GM12878 (cell line): ENCODE measurements around the gene SNX7. TPM values are rescaled to one million over a fixed set of nuclear protein-coding genes. Genes with fewer than 3 reads are reported as not detected.

Source experiments
- ATAC-seq: fragments of 200-7000 bp; cut with Tn5 transposase; 3 replicates; pipeline ENCODE4 v1.9.1; 2020; ENCODE audit warnings: mild to moderate bottlenecking, moderate library complexity
- BruUV-seq: library from RNA; stranded (reverse); fragments of 400-500 nt; replicated peaks from 2 replicates; lab custom pipeline; 2021; lab: Mats Ljungman, UMichigan
- CTCF ChIA-PET: fragments of 300-600 bp; sonication (Branson Sonifier 250); formaldehyde crosslinking; extraction: SDS; loops from one replicate; lab custom pipeline; 2021; ENCODE audit warnings: inconsistent platforms; lab: Yijun Ruan, JAX
- POLR2A ChIA-PET: fragments of 350-600 bp; formaldehyde crosslinking; extraction: SDS; loops from one replicate; lab custom pipeline; 2021; ENCODE audit warnings: inconsistent platforms; lab: Charles Lee
- RAD21 ChIA-PET: fragments of 300-600 bp; sonication (Branson Sonifier 250); formaldehyde crosslinking; loops from one replicate; lab custom pipeline; 2023; ENCODE audit warnings: antibody characterized with exemption; ENCODE audit not compliant: unreplicated experiment; lab: Charles Lee
- SMC1A ChIA-PET: fragments of 300-600 bp; sonication (Branson Sonifier 250); formaldehyde crosslinking; loops from one replicate; lab custom pipeline; 2023; ENCODE audit not compliant: unreplicated experiment, uncharacterized antibody; lab: Charles Lee
- DNase-seq: peaks from one replicate; pipeline ENCODE4 v3.0.0-alpha.2; 2011; ENCODE audit warnings: low read depth, low spot score
- FAIRE-seq: peaks from 3 replicates; lab custom pipeline; 2011; peaks lifted over from hg19 to GRCh38; lab: Jason Lieb, UNC
- H2AFZ ChIP-seq: 2 replicates; pipeline ENCODE4 v1.6.0; 2011; ENCODE audit warnings: low read depth, low read length, control low read depth; ENCODE audit not compliant: control insufficient read depth
- H3K27ac ChIP-seq: 2 replicates; pipeline ENCODE4 v1.5.1; 2011; ENCODE audit warnings: control low read depth; ENCODE audit not compliant: control insufficient read depth, insufficient read depth
- H3K27me3 ChIP-seq, 2 experiments: replicated peaks in 1 of 2; 2 replicates each; pipeline versions ENCODE4 v1.6.0 to v1.6.1; 2011; ENCODE audit warnings: low read length in 1 of 2; ENCODE audit not compliant: control insufficient read depth in 2 of 2, insufficient read depth in 2 of 2
- H3K36me3 ChIP-seq, 2 experiments: 2 replicates each; pipeline ENCODE4 v1.5.1; 2011; ENCODE audit warnings: low read length in 1 of 2; ENCODE audit not compliant: control insufficient read depth in 2 of 2, insufficient read depth in 2 of 2
- H3K4me1 ChIP-seq: 2 replicates; pipeline ENCODE4 v1.6.1; 2011; ENCODE audit warnings: mild to moderate bottlenecking, low read length, moderate library complexity, mixed read lengths; ENCODE audit not compliant: control insufficient read depth, insufficient read depth
- H3K4me2 ChIP-seq: 2 replicates; pipeline ENCODE4 v1.6.0; 2011; ENCODE audit warnings: control low read depth; ENCODE audit not compliant: control insufficient read depth, insufficient read depth
- H3K4me3 ChIP-seq: fragments of 200-600 bp; sonication (generic); 2 replicates; pipeline ENCODE4 v1.5.1; 2016
- H3K79me2 ChIP-seq: 2 replicates; pipeline ENCODE4 v1.6.0; 2011; ENCODE audit warnings: low read length; ENCODE audit not compliant: control insufficient read depth, insufficient read depth
- H3K9ac ChIP-seq: 2 replicates; pipeline ENCODE4 v1.8.0; 2011; ENCODE audit warnings: low read length, control low read depth, mixed read lengths; ENCODE audit not compliant: control insufficient read depth, insufficient read depth
- H3K9me3 ChIP-seq: replicated peaks from 3 replicates; pipeline ENCODE4 v1.5.1; 2011; ENCODE audit warnings: mild to moderate bottlenecking, low read length; ENCODE audit not compliant: control insufficient read depth, insufficient read depth
- H4K20me1 ChIP-seq: 2 replicates; pipeline ENCODE4 v1.6.0; 2011; ENCODE audit not compliant: control insufficient read depth, insufficient read depth
- CUX1 ChIP-seq: IDR thresholded peaks from 2 replicates; pipeline ENCODE4 v1.6.1; 2012; ENCODE audit warnings: improper control_type of control experiment, low read depth, low read length; ENCODE audit not compliant: insufficient replicate concordance
- EP300 ChIP-seq, 2 experiments: fragments of 150-350 bp in 1 of 2; IDR thresholded peaks; 2 replicates each; pipeline ENCODE4 v1.6.1; 2011 to 2012; ENCODE audit warnings: low read depth in 2 of 2, low read length in 2 of 2, borderline replicate concordance in 1 of 2, improper control_type of control experiment in 1 of 2, inconsistent platforms in 1 of 2; ENCODE audit not compliant: control insufficient read depth in 1 of 2
- RCOR1 ChIP-seq: conservative IDR thresholded peaks from 2 replicates; pipeline ENCODE4 v1.6.1; 2012; ENCODE audit warnings: low read depth, low read length, improper control_type of control experiment
- ZBTB4 ChIP-seq: fragments of 450-650 bp; formaldehyde crosslinking; IDR thresholded peaks from 2 replicates; pipeline ENCODE4 v1.4.0; 2022; ENCODE audit warnings: mild to moderate bottlenecking, moderate library complexity
- WGBS: methylation state at CpG from one replicate; pipeline ENCODE4 v1.1.6; 2016; ENCODE audit warnings: low lambda C conversion rate; ENCODE audit not compliant: insufficient replicate concordance, insufficient coverage; ENCODE audit errors: missing lambda C conversion rate; 5-methylcytosine and 5-hydroxymethylcytosine counted together
- in situ Hi-C: fragments of 300-500 bp; cut with MboI; formaldehyde crosslinking; loops from 9 replicates; pipeline ENCODE4 v1.14.3; 2018; ENCODE audit warnings: mixed read lengths
- intact Hi-C: fragments of 100-400 bp; cut with micrococcal nuclease; formaldehyde crosslinking; loops from one replicate; pipeline ENCODE4 v1.14.2; 2022; ENCODE audit not compliant: unreplicated experiment
- polyA plus RNA-seq, 11 experiments: library from polyadenylated mRNA; depleted of rRNA in 4 of 11; unstranded in 6 of 11; stranded (reverse) in 5 of 11; fragments of >200 nt; fragmentation: Nextera tagmentation in 4 of 11; fragmentation: Illumina TruSeq in 1 of 11; extraction: Ambion mirVana in 4 of 11; extraction: Trizol in 1 of 11; gene quantifications; 1 replicate in 1 of 11; 2 replicates in 10 of 11; pipeline versions ENCODE4 v1.2.1 to v1.2.3, GENCODE V29; 2011 to 2016; ENCODE audit warnings: inconsistent platforms in 2 of 11, missing spikeins in 2 of 11, low read depth in 1 of 11
- total RNA-seq, 4 experiments: library from RNA; depleted of rRNA in 3 of 4; stranded (reverse); fragments of >200 nt in 3 of 4; fragmentation: Illumina TruSeq in 1 of 4; extraction: Trizol in 1 of 4; gene quantifications; 2 replicates each; pipeline versions ENCODE4 v1.2.1 to v1.2.3, GENCODE V29; 2013 to 2021

The SNX7 gene
- total and polyA plus RNA-seq, 10 of the 15 experiments (the other 5 are each of a cell fraction or from before 2014, with no cell fraction given): 0.23 to 0.82 (median 0.34) TPM

DNA sequence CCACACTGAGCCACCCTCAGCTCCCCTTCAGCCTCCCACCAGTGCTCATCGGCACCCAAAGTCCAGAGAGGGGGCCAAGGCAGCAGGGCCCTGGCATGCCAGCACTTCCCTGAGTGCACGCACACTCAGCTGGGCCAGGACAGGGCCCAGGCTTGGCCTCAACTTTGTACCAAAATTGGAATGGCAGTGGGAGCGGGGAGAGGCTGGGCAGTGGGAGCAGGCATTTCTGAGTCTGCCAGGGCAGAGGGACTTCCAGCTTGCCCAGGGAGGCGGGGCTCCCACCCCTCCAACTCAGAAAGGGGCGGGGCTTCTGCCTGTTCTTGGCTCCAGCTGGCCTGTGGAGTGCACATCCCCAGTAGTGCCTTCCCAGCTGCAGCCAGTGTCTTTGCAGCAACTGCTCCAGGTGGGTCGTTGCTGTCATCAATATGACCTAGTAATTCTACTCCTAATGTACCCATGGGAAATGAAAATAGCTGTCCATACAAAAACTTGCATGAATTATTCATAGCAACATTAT, 10.3 kb upstream of the SNX7 start:
- ATAC-seq (no peak), FAIRE-seq (no peak), DNase-seq (no peak)
- no peaks in the 10 kb centered on the region for H3K4me1 ChIP-seq
- no peaks in the 10 kb centered on the region; a peak in 1 of 4 replicates for H3K27me3 ChIP-seq
- no peaks in the 10 kb centered on the region for H3K79me2 ChIP-seq
- H2AFZ ChIP-seq: no peak overlapping the region
- RAD21 ChIA-PET: no interaction called here
- intact Hi-C loops (no loop called here), in situ Hi-C loops (no loop called here)
- no peak overlapping the region for H3K27ac ChIP-seq
- POLR2A ChIA-PET: no interaction called here
- no peak overlapping the region for H3K4me2 ChIP-seq
- no peak overlapping the region for H3K4me3 ChIP-seq
- CTCF ChIA-PET: no interaction called here
- 29% methylated on average over 6 of the region's 6 CpGs for WGBS
- H4K20me1 ChIP-seq: no peaks in the 10 kb centered on the region
- no TSS peak for BruUV-seq
- no peaks in the 10 kb centered on the region; the same call in 2 of the 3 replicates for H3K9me3 ChIP-seq
- no peaks in the 10 kb centered on the region for H3K36me3 ChIP-seq
- TF ChIP-seq CUX1: no peak
- no peak for TF ChIP-seq RCOR1
- no peak for TF ChIP-seq EP300 (IDR thresholded peaks at IDR 0.05; ENCODE audit: borderline replicate concordance in 1 of 2, control insufficient read depth in 1 of 2, low read depth in 2 of 2, low read length in 2 of 2)
- no peak for TF ChIP-seq ZBTB4
- SMC1A ChIA-PET: interaction anchor here (0.6 kb wide), 1 partner anchor 102 kb away, joined by 3 read pairs; no protein-coding TSS in a partner anchor
- no peak overlapping the region for H3K9ac ChIP-seq
